Testis (tissue), 2 donors: ENCODE measurements around the gene PTPRN2.

Source experiments
- CTCF ChIP-seq, 3 experiments: fragments of 450-650 bp in 2 of 3; fragments of 200-600 bp in 1 of 3; sonication (generic) in 1 of 3; IDR thresholded peaks; one replicate each; pipeline ENCODE4 v1.5.1; 2016 to 2019; ENCODE audit warnings: antibody characterized with exemption in 3 of 3, mild to moderate bottlenecking in 2 of 3, moderate library complexity in 1 of 3
- POLR2A ChIP-seq: fragments of 450-650 bp; IDR thresholded peaks from one replicate; pipeline ENCODE4 v1.6.1; 2017; ENCODE audit warnings: antibody characterized with exemption, mild to moderate bottlenecking, moderate library complexity

GRCh38 chr7:158145370-158145769 lies 442.3 kb downstream of the PTPRN2 start:
- no peak for TF ChIP-seq CTCF (IDR thresholded peaks at IDR 0.05)
- TF ChIP-seq POLR2A, result no peak
